Gastrocnemius medialis (tissue), 4 donors: ENCODE data around the gene RIMBP2. TPM values are rescaled to one million over a fixed set of nuclear protein-coding genes. Genes with fewer than 3 reads are reported as not detected.

Experiments
- ATAC-seq, 2 donors: fragments of 150-250 bp; one replicate each; pipeline ENCODE4 v1.9.1; 2016
- DNase-seq, 2 donors: peaks; one replicate each; pipeline ENCODE4 v3.0.0-alpha.2; 2019
- H3K27ac ChIP-seq, 4 donors: fragments of 200-600 bp; sonication (generic); 1 replicate in 1 of 4; 2 replicates in 3 of 4; pipeline ENCODE4 v1.5.1; 2016 to 2018; ENCODE audit warnings: mild to moderate bottlenecking in 2 of 4, moderate library complexity in 1 of 4
- H3K27me3 ChIP-seq, 3 donors: fragments of 200-600 bp; sonication (generic) in 2 of 3; 1 replicate in 1 of 3; 2 replicates in 2 of 3; pipeline versions ENCODE4 v1.5.1 to v1.6.0; 2016 to 2019; ENCODE audit warnings: mild to moderate bottlenecking in 1 of 3, moderate library complexity in 1 of 3
- H3K36me3 ChIP-seq, 2 donors: fragments of 200-600 bp; sonication (generic) in 1 of 2; one replicate each; pipeline ENCODE4 v1.5.1; 2017 to 2018
- H3K4me1 ChIP-seq, 2 donors: fragments of 200-600 bp; sonication (generic) in 1 of 2; one replicate each; pipeline ENCODE4 v1.5.1; 2016 to 2017; ENCODE audit warnings: mild to moderate bottlenecking in 2 of 2
- H3K4me3 ChIP-seq, 4 donors: fragments of 200-600 bp; sonication (generic) in 3 of 4; 1 replicate in 1 of 4; 2 replicates in 3 of 4; pipeline ENCODE4 v1.5.1; 2016 to 2019; ENCODE audit warnings: mild to moderate bottlenecking in 2 of 4
- H3K9me3 ChIP-seq, 3 donors: fragments of 200-600 bp; sonication (generic) in 2 of 3; 1 replicate in 1 of 3; 2 replicates in 2 of 3; pipeline ENCODE4 v1.5.1; 2016 to 2019
- POLR2A ChIP-seq, 2 donors: fragments of 450-650 bp; IDR thresholded peaks; one replicate each; pipeline ENCODE4 v1.6.1; 2017; ENCODE audit warnings: antibody characterized with exemption in 2 of 2, mild to moderate bottlenecking in 2 of 2, moderate library complexity in 2 of 2
- in situ Hi-C, 4 donors: fragments of 200-750 bp; cut with MboI; loops; one replicate each; pipeline versions ENCODE4 v1.15.0 to v1.8.0; 2017; ENCODE audit warnings: low sequenced_read_pairs in 4 of 4
- intact Hi-C: fragments of 100-400 bp; cut with DNase I; formaldehyde crosslinking; loops from one replicate; pipeline ENCODE4 v1.15.1; 2023; ENCODE audit warnings: low total_unique reads
- total RNA-seq, 4 donors: library from RNA; depleted of rRNA; stranded (reverse); fragments of >200 nt; gene quantifications; one replicate each; pipeline versions ENCODE4 v1.1.0 to v1.2.3, GENCODE V29; 2016
- TF ChIP-seq, protein P1 (sequence below), 5 experiments: fragments of 450-650 bp in 3 of 5; fragments of 200-600 bp in 2 of 5; sonication (generic) in 2 of 5; IDR thresholded peaks in 4 of 5; conservative IDR thresholded peaks in 1 of 5; 1 replicate in 4 of 5; 2 replicates in 1 of 5; pipeline ENCODE4 v1.5.1; 2016 to 2019; ENCODE audit warnings: antibody characterized with exemption in 5 of 5, mild to moderate bottlenecking in 3 of 5, moderate library complexity in 3 of 5

RIMBP2 gene
- total RNA-seq, 4 donors from 2014 or later = 0.76 to 2.2 (median 1.2) TPM; not detected in 1

DNA sequence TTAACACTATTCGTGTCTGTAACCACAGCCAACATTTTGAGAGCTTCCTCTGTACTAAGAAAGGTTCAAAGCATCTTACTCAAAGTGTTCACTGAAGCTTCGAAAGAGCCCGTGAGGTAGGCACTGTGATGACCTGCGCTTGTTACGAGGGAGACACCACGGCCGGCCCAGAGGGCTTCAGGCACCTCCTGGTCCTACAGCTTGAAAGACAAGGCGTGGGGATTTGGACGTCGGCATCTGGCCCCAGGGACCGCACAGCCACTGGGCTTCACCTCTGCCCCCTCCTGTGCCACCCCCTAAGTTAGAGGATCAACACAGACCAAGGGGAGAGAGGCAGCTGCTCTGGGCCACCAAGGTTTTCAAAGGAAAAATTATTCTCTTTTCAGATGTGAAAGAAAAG lies 75.6 kb downstream of the RIMBP2 start:
- Histone ChIP-seq H3K27ac (no peak overlapping the region), H3K4me3 (no peak overlapping the region), H3K36me3 (no peaks in the 10 kb centered on the region), H3K4me1 (no peaks in the 10 kb centered on the region), H3K9me3 (no peaks in the 10 kb centered on the region), H3K27me3 (no peaks in the 10 kb centered on the region)
- no peak for ATAC-seq
- DNase-seq = no peak
- in situ Hi-C loops (no loop called here), intact Hi-C loops (no loop called here)
- TF ChIP-seq, protein P1, sequence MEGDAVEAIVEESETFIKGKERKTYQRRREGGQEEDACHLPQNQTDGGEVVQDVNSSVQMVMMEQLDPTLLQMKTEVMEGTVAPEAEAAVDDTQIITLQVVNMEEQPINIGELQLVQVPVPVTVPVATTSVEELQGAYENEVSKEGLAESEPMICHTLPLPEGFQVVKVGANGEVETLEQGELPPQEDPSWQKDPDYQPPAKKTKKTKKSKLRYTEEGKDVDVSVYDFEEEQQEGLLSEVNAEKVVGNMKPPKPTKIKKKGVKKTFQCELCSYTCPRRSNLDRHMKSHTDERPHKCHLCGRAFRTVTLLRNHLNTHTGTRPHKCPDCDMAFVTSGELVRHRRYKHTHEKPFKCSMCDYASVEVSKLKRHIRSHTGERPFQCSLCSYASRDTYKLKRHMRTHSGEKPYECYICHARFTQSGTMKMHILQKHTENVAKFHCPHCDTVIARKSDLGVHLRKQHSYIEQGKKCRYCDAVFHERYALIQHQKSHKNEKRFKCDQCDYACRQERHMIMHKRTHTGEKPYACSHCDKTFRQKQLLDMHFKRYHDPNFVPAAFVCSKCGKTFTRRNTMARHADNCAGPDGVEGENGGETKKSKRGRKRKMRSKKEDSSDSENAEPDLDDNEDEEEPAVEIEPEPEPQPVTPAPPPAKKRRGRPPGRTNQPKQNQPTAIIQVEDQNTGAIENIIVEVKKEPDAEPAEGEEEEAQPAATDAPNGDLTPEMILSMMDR (IDR thresholded peaks at IDR 0.05 in 4 of 5, conservative IDR thresholded peaks at IDR 0.05 in 1 of 5) = no peak
- no peak for TF ChIP-seq POLR2A (IDR thresholded peaks at IDR 0.05)

DNA sequence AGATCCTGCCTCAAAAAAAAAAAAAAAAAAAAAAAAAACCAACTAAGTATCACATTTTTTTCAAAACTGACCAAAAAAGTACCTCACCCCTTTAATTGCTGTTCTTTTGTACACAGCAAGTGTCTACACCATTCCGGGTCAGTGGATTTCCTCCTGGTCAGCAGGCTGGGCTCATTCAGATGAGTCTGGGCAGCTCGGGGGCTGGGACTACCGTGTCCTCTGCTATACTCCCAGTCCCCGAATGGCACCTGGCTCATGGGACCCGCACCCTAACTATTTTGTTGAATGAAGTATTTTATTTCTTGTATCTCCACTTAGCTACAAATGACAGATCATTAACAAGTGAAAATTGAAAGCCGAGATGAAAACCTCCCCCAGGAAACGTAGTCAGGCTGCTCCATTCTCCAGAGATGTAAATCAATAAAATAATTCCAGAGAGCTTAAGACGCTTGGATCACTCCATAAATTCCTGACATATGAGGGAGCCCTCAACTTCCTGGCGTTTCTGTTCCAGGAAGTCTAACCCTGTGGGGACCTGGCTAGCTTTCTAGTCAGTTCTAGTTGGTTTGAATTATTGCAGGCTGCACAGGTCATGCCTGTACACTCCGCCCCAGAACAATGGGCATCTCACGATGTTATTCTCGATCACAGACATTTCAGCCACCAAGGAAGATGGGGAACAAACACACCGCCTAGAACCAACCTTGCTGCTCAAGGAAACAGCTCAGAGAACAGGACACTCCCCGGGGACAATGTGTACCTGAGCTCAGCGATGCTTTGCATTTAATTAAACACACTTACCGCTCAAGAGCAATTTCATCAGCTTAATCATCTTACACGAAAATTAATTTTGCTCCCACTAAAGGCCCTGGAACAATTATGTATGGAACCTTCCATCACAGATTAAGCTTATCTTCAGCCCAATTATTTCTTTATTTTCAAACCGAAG lies 76.3 kb downstream of the RIMBP2 start:
- Histone ChIP-seq H3K27me3 (no peaks in the 10 kb centered on the region), H3K36me3 (no peaks in the 10 kb centered on the region), H3K27ac (no peak overlapping the region), H3K4me1 (no peaks in the 10 kb centered on the region), H3K4me3 (no peak overlapping the region), H3K9me3 (no peaks in the 10 kb centered on the region)
- no peak for DNase-seq
- TF ChIP-seq POLR2A (IDR thresholded peaks at IDR 0.05) = no peak
- TF ChIP-seq, protein P1 (IDR thresholded peaks at IDR 0.05 in 4 of 5, conservative IDR thresholded peaks at IDR 0.05 in 1 of 5) = no peak
- in situ Hi-C loops = no loop called here
- intact Hi-C loops = no loop called here
- ATAC-seq = no peak

DNA sequence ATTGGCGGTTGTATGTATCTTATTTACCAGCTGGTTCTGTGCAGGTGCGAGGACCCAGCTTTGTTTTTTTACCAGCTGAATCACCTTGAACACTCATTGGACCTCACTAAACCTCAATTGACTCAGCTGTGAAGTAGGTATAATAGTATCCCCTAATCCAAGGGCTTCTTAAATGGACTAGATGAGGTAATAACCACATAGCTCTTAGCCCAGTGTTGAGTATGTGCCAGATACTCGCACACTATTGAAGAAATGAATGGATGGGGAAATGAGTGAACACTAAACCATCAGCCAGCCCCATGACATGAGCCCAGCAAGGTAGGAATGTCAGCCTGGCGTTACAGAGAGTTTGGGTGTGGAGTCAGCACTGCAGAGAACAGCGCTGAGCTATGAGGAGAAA lies 79.7 kb downstream of the RIMBP2 start:
- Histone ChIP-seq H3K36me3 (no peaks in the 10 kb centered on the region), H3K4me1 (no peaks in the 10 kb centered on the region), H3K27me3 (peaks cover 0 to 2% (median 0%) of the 10 kb centered on the region in 3 donors), H3K4me3 (no peak overlapping the region), H3K9me3 (no peaks in the 10 kb centered on the region), H3K27ac (no peak overlapping the region)
- in situ Hi-C loops = no loop called here
- DNase-seq (no peak), ATAC-seq (no peak)
- intact Hi-C loops = no loop called here
- TF ChIP-seq POLR2A (IDR thresholded peaks at IDR 0.05) = no peak
- TF ChIP-seq, protein P1 (IDR thresholded peaks at IDR 0.05 in 4 of 5, conservative IDR thresholded peaks at IDR 0.05 in 1 of 5) = no peak

DNA sequence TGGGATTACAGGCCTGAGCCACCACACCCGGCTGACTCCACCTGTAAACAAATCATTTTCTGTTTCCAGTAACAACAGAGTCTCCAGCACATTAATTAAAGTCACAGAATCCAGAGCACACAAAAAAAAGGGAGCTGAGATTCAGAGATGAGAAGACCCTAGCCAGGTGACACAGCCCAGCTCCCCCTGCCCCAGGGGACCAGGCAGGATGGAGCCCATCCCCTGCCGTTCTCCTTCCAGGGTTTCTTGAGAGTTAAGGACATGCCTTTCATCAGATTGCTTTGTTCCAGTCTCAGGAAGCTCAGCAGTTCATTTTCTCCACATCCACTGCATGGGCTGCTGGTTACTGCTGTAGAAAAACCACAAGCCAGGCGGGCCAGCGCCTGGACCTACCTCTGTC lies 81.2 kb downstream of the RIMBP2 start:
- no peaks in the 10 kb centered on the region for H3K4me1 ChIP-seq
- intact Hi-C loops = no loop called here
- in situ Hi-C loops = no loop called here

More for the DNA sequence above, 81.2 kb downstream of the RIMBP2 start:
- ATAC-seq (no peak), DNase-seq (no peak)
- Histone ChIP-seq H3K4me3 (no peak overlapping the region), H3K27ac (no peak overlapping the region), H3K9me3 (no peaks in the 10 kb centered on the region), H3K36me3 (no peaks in the 10 kb centered on the region), H3K27me3 (peaks cover 0 to 3% (median 2%) of the 10 kb centered on the region in 3 donors)
- no peak for TF ChIP-seq POLR2A (IDR thresholded peaks at IDR 0.05)
- TF ChIP-seq, protein P1 (IDR thresholded peaks at IDR 0.05 in 4 of 5, conservative IDR thresholded peaks at IDR 0.05 in 1 of 5) = no peak
